Fibroblast of lung (primary cell): ENCODE results near the gene GSTA2. TPM values are rescaled to one million over a fixed set of nuclear protein-coding genes. Genes with fewer than 3 reads are reported as not detected.
"Not testable (repeated sequence)": the region's sequence is repeated elsewhere in the genome, so short reads cannot be mapped to it uniquely, and the experiment has no call there.

Experiments
- DNase-seq, 2 donors: peaks; one replicate each; pipeline versions ENCODE4 v3.0.0 to v3.0.0-alpha.2; 2010; ENCODE audit warnings: low read depth in 2 of 2
- H2AFZ ChIP-seq: 2 replicates; pipeline ENCODE4 v1.5.1; 2012; ENCODE audit warnings: low read length, control low read depth, inconsistent platforms
- H3K27ac ChIP-seq: 2 replicates; pipeline ENCODE4 v1.5.1; 2011; ENCODE audit warnings: low read length, control low read depth; ENCODE audit not compliant: insufficient read depth
- H3K27me3 ChIP-seq: 2 replicates; pipeline ENCODE4 v1.5.1; 2011; ENCODE audit warnings: mild to moderate bottlenecking, low read length; ENCODE audit not compliant: control insufficient read depth, insufficient read depth
- H3K36me3 ChIP-seq: 2 replicates; pipeline ENCODE4 v1.5.1; 2011; ENCODE audit warnings: low read length; ENCODE audit not compliant: control insufficient read depth, insufficient read depth
- H3K4me1 ChIP-seq: 2 replicates; pipeline ENCODE4 v1.5.1; 2011; ENCODE audit warnings: low read length; ENCODE audit not compliant: control insufficient read depth, insufficient read depth; ENCODE audit errors: extremely low read depth
- H3K4me2 ChIP-seq: 2 replicates; pipeline ENCODE4 v1.5.1; 2011; ENCODE audit warnings: low read length, control low read depth; ENCODE audit not compliant: insufficient read depth; ENCODE audit errors: extremely low read depth
- H3K4me3 ChIP-seq, 4 experiments: fragments of 200-600 bp in 1 of 4; sonication (generic) in 1 of 4; replicated peaks in 1 of 4; 2 replicates each; pipeline ENCODE4 v1.5.1; 2011 to 2016; ENCODE audit warnings: low read length in 4 of 4, low read depth in 3 of 4, mild to moderate bottlenecking in 3 of 4, control low read depth in 2 of 4, inconsistent platforms in 1 of 4, mixed read lengths in 1 of 4; ENCODE audit not compliant: insufficient read depth in 1 of 4; ENCODE audit errors: control extremely low read depth in 1 of 4
- H3K79me2 ChIP-seq: 2 replicates; pipeline ENCODE4 v1.5.1; 2012; ENCODE audit warnings: mild to moderate bottlenecking, low read length, inconsistent platforms; ENCODE audit not compliant: control insufficient read depth, insufficient read depth
- H3K9ac ChIP-seq: 2 replicates; pipeline ENCODE4 v1.5.1; 2011; ENCODE audit warnings: mild to moderate bottlenecking, low read length, control low read depth; ENCODE audit not compliant: insufficient read depth
- H3K9me3 ChIP-seq: 2 replicates; pipeline ENCODE4 v1.5.1; 2012; ENCODE audit warnings: low read depth, low read length; ENCODE audit not compliant: control insufficient read depth, insufficient read depth
- H4K20me1 ChIP-seq: 2 replicates; pipeline ENCODE4 v1.5.1; 2011; ENCODE audit warnings: low read length; ENCODE audit not compliant: control insufficient read depth, insufficient read depth; ENCODE audit errors: extremely low read depth
- EZH2 ChIP-seq: IDR thresholded peaks from 2 replicates; pipeline ENCODE4 v1.5.1; 2012; ENCODE audit warnings: low read length, control low read depth, mild to moderate bottlenecking; ENCODE audit errors: missing control alignments
- polyA plus RNA-seq, 2 donors: library from polyadenylated mRNA; depleted of rRNA in 1 of 2; stranded (reverse) in 1 of 2; unstranded in 1 of 2; fragments of >200 nt; gene quantifications; 2 replicates each; pipeline ENCODE4 v1.2.1, GENCODE V29; 2011 to 2012; ENCODE audit warnings: missing spikeins in 1 of 2
- total RNA-seq: library from RNA; depleted of rRNA; stranded (reverse); fragments of >200 nt; gene quantifications from 2 replicates; pipeline ENCODE4 v1.2.1, GENCODE V29; 2014
- TF ChIP-seq, protein P1 (sequence below), 2 donors: IDR thresholded peaks in 1 of 2; conservative IDR thresholded peaks in 1 of 2; 1 replicate in 1 of 2; 2 replicates in 1 of 2; pipeline ENCODE4 v1.5.1; 2011 to 2012; ENCODE audit warnings: low read length in 2 of 2, control low read depth in 1 of 2, inconsistent platforms in 1 of 2, low read depth in 1 of 2, mild to moderate bottlenecking in 1 of 2

The GSTA2 gene
- total and polyA plus RNA-seq, 2 donors (not counting 1 experiment from before 2014, with no cell fraction given): not detected

DNA sequence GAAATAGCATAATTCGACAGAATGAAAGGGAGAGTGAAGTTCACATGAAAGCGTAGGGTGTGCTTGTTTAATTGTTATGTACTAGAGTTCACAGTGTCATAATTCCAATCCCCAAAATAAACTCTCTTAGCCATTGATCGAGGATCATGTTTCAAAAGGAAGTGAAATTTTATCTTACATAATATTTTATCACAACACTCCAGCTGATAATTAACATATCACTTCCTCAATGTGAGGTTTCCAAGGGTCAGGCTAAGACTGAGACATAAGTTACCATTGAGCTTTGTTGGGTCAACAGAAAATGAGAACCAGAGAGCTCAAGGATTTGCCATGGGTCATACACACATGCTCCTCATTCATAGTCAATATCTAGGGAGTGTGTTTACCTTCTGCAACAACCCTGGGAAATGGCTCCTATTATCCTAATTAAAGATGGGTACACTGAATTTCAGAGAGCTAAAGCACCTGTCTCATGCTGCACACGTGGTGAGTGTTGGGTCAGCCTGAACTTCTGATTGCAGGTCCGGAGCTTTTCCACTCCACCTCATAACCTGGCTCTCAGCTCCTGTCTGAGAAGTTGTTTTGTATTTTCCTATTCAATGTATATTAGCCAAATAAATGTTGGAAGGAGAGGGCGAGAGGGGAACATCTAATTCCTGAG is 3.0 kb downstream of the GSTA2 start:
- Histone ChIP-seq H2AFZ (no peak overlapping the region), H3K27ac (no peak overlapping the region), H3K36me3 (no peaks in the 10 kb centered on the region), H3K4me1 (no peaks in the 10 kb centered on the region), H3K27me3 (no peaks in the 10 kb centered on the region), H3K4me3 (no peak overlapping the region), H3K9me3 (no peaks in the 10 kb centered on the region), H3K9ac (no peak overlapping the region), H4K20me1 (no peaks in the 10 kb centered on the region), H3K79me2 (no peaks in the 10 kb centered on the region), H3K4me2 (no peak overlapping the region)
- no peak for DNase-seq
- TF ChIP-seq, protein P1, sequence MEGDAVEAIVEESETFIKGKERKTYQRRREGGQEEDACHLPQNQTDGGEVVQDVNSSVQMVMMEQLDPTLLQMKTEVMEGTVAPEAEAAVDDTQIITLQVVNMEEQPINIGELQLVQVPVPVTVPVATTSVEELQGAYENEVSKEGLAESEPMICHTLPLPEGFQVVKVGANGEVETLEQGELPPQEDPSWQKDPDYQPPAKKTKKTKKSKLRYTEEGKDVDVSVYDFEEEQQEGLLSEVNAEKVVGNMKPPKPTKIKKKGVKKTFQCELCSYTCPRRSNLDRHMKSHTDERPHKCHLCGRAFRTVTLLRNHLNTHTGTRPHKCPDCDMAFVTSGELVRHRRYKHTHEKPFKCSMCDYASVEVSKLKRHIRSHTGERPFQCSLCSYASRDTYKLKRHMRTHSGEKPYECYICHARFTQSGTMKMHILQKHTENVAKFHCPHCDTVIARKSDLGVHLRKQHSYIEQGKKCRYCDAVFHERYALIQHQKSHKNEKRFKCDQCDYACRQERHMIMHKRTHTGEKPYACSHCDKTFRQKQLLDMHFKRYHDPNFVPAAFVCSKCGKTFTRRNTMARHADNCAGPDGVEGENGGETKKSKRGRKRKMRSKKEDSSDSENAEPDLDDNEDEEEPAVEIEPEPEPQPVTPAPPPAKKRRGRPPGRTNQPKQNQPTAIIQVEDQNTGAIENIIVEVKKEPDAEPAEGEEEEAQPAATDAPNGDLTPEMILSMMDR (conservative IDR thresholded peaks at IDR 0.05 in 1 of 2, IDR thresholded peaks at IDR 0.05 in 1 of 2; ENCODE audit: low read depth in 1 of 2, low read length in 2 of 2): no peak
- no peak for TF ChIP-seq EZH2

DNA sequence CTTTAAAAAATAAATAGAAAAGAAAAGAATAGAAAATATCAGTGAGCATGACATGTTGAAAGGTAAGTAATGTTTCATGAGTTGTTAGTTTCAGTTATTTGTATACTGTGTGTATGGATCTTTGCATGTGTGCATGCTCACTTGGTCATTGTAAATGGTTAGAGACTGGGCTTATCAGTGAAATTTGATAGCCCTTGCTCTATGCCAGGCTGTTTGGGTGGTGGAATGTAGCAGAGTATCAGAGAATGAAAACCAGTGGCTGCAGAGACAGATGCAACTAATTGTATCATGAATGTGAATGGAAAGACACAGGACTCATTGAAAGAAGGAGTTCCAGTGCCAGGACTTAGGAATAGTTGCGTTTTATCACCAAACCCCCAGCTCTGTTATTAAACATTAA is 4.2 kb downstream of the GSTA2 start:
- TF ChIP-seq, protein P1 (conservative IDR thresholded peaks at IDR 0.05 in 1 of 2, IDR thresholded peaks at IDR 0.05 in 1 of 2; ENCODE audit: low read depth in 1 of 2, low read length in 2 of 2): no peak
- TF ChIP-seq EZH2: no peak
- no peaks in the 10 kb centered on the region for H3K79me2 ChIP-seq
- no peak overlapping the region for H2AFZ ChIP-seq
- no peaks in the 10 kb centered on the region for H3K36me3 ChIP-seq
- H3K27me3 ChIP-seq: no peaks in the 10 kb centered on the region
- no peaks in the 10 kb centered on the region for H3K9me3 ChIP-seq
- no peak overlapping the region for H3K9ac ChIP-seq
- H3K4me3 ChIP-seq: no peak overlapping the region
- H3K4me2 ChIP-seq: no peak overlapping the region
- DNase-seq: peak in 1 of 2 donors; percentile 51
- no peak overlapping the region for H3K27ac ChIP-seq
- H3K4me1 ChIP-seq: no peaks in the 10 kb centered on the region
- no peaks in the 10 kb centered on the region for H4K20me1 ChIP-seq

GRCh38 chr6:52757651-52758338 is 5.5 kb downstream of the GSTA2 start:
- DNase-seq: peak; percentile 46 to 94
- H3K9ac ChIP-seq, H3K9me3 ChIP-seq, H3K79me2 ChIP-seq, H3K36me3 ChIP-seq, H3K27ac ChIP-seq, H2AFZ ChIP-seq, H4K20me1 ChIP-seq, H3K4me3 ChIP-seq, H3K27me3 ChIP-seq, H3K4me1 ChIP-seq, H3K4me2 ChIP-seq: not testable (repeated sequence)
